AG04450 (cell line): ENCODE measurements around the gene NDFIP2. TPM values are rescaled to one million over a fixed set of nuclear protein-coding genes. Genes with fewer than 3 reads are reported as not detected.

Experiments used
- CTCF ChIA-PET: fragments of 300-600, 350-600 bp; formaldehyde crosslinking; extraction: SDS; loops from one replicate; lab custom pipeline; 2022; ENCODE audit warnings: antibody characterized with exemption, inconsistent platforms; lab: Charles Lee
- POLR2A ChIA-PET: fragments of 350-600 bp; formaldehyde crosslinking; extraction: SDS; loops from one replicate; lab custom pipeline; 2021; ENCODE audit warnings: antibody characterized with exemption, inconsistent platforms; lab: Yijun Ruan, JAX
- DNase-seq: peaks from one replicate; pipeline ENCODE4 v3.0.0-alpha.2; 2011; ENCODE audit warnings: low read depth, low spot score
- H3K27ac ChIP-seq: one replicate; pipeline ENCODE4 v1.5.1; 2012; ENCODE audit warnings: low read depth, low read length, control low read depth
- H3K27me3 ChIP-seq: one replicate; pipeline ENCODE4 v1.6.0; 2012; ENCODE audit warnings: low read length; ENCODE audit not compliant: control insufficient read depth, insufficient read depth
- H3K4me3 ChIP-seq: 2 replicates; pipeline ENCODE4 v1.5.1; 2011; ENCODE audit warnings: mild to moderate bottlenecking, low read depth, low read length, control low read depth
- H3K9me3 ChIP-seq: 2 replicates; pipeline ENCODE4 v1.5.1; 2012; ENCODE audit warnings: low read length; ENCODE audit not compliant: control insufficient read depth, insufficient read depth
- polyA plus RNA-seq: library from polyadenylated mRNA; depleted of rRNA; stranded (reverse); fragments of >200 nt; gene quantifications from 2 replicates; pipeline ENCODE4 v1.2.3, GENCODE V29; 2011
- TF ChIP-seq, protein P1 (sequence below): IDR thresholded peaks from 2 replicates; pipeline ENCODE4 v1.5.1; 2011; ENCODE audit warnings: low read depth, low read length, control low read depth, inconsistent platforms

NDFIP2 gene
- polyA plus RNA-seq, 1 experiment, result 33.0 TPM

DNA sequence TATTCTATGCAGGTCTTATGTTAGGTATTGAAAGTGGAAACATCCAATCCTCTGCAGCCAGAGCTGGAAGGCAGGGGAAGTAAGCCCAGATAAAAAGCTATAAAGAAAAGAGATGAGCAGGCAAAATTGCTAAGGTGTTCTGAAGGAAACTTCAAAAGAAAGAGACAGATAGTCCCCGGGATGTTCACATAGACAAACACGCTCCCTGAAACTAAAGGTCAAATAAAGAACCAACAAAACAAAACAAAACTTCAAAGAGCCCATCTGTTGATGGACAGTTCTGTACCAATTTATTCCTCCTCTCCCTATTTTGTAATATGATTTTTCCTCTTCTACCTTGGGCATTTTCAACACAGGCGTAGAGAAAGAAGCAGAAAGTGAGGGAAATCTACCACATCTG lies 11.3 kb upstream of the NDFIP2 start:
- H3K27me3 ChIP-seq, result no peaks in the 10 kb centered on the region
- no peak overlapping the region for H3K27ac ChIP-seq
- H3K4me3 ChIP-seq, result no peak overlapping the region
- ChIA-PET POLR2A (no interaction called here), CTCF (no interaction called here)
- H3K9me3 ChIP-seq, result no peaks in the 10 kb centered on the region
- TF ChIP-seq, protein P1, sequence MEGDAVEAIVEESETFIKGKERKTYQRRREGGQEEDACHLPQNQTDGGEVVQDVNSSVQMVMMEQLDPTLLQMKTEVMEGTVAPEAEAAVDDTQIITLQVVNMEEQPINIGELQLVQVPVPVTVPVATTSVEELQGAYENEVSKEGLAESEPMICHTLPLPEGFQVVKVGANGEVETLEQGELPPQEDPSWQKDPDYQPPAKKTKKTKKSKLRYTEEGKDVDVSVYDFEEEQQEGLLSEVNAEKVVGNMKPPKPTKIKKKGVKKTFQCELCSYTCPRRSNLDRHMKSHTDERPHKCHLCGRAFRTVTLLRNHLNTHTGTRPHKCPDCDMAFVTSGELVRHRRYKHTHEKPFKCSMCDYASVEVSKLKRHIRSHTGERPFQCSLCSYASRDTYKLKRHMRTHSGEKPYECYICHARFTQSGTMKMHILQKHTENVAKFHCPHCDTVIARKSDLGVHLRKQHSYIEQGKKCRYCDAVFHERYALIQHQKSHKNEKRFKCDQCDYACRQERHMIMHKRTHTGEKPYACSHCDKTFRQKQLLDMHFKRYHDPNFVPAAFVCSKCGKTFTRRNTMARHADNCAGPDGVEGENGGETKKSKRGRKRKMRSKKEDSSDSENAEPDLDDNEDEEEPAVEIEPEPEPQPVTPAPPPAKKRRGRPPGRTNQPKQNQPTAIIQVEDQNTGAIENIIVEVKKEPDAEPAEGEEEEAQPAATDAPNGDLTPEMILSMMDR, result no peak
- no peak for DNase-seq

- TF ChIP-seq, protein P1, result no peak
- H3K9me3 ChIP-seq, result no peaks in the 10 kb centered on the region
- POLR2A ChIA-PET, result no interaction called here
- H3K27ac ChIP-seq, result no peak overlapping the region
- CTCF ChIA-PET, result no interaction called here
- no peak for DNase-seq
- H3K27me3 ChIP-seq, result no peaks in the 10 kb centered on the region
- H3K4me3 ChIP-seq, result no peak overlapping the region
Measured at GRCh38 chr13:79470666-79471065, 10.3 kb upstream of the NDFIP2 start.

DNA sequence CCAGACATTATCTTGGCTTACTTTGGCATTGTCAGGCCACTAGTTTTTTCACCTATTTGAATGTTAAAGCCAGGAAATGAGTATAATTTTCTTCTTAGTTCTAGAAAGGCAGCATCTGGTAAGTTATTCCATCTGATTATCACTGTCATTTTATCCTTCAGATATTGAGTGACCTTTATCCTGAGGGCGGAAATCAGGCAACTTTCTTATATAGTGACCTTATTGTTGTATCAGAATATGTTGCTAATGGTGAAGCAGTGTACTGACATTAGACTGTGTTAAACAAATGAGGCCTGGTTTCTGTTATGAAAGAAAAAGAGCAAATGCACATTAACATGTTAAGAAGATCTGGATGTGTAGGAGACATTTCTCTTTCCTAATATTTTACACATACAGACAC lies 5.4 kb upstream of the NDFIP2 start:
- ChIA-PET POLR2A (no interaction called here), CTCF (no interaction called here)
- H3K27ac ChIP-seq, result no peak overlapping the region
- H3K4me3 ChIP-seq, result no peak overlapping the region
- TF ChIP-seq, protein P1, result no peak
- DNase-seq, result no peak
- no peaks in the 10 kb centered on the region for H3K27me3 ChIP-seq
- no peaks in the 10 kb centered on the region for H3K9me3 ChIP-seq

DNA sequence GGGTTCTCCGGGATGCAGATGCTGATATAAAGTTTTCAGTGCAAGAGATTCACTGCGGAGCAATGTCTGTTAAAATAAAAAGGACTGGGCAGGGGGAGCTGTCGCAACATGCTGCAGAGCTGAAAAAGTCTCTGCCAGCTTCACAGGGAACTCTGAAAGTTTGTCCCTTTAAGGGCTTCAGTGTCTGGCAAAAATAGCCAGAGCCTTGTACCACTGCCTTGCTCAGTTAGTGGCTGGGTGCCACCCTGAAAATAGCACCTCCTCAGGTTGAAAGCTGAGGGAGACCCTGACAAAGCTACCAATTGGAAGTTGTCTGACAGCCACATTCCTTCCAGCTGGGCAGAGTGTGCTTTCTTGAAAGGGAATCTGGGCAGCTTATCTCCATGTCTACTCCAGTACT lies 3.0 kb upstream of the NDFIP2 start:
- no peaks in the 10 kb centered on the region for H3K27me3 ChIP-seq
- H3K9me3 ChIP-seq, result no peaks in the 10 kb centered on the region
- TF ChIP-seq, protein P1, result no peak
- no peak overlapping the region for H3K27ac ChIP-seq
- ChIA-PET CTCF (interaction anchor here (0.5 to 2.9 kb wide), 4 partner anchors 22 to 64 kb away, joined by 3 to 16 read pairs (median 5); no protein-coding TSS in a partner anchor), POLR2A (no interaction called here)
- DNase-seq, result no peak
- H3K4me3 ChIP-seq, result no peak overlapping the region

- CTCF ChIA-PET, result interaction anchor here (1.4 kb wide), 1 partner anchor 62 kb away, joined by 3 read pairs; no protein-coding TSS in a partner anchor
- POLR2A ChIA-PET, result no interaction called here
Measured at GRCh38 chr13:79479882-79480281, 1.1 kb upstream of the NDFIP2 start.

More at GRCh38 chr13:79479882-79480281, 1.1 kb upstream of the NDFIP2 start:
- TF ChIP-seq, protein P1, result no peak
- H3K27ac ChIP-seq, result no peak overlapping the region
- no peak for DNase-seq
- no peaks in the 10 kb centered on the region for H3K9me3 ChIP-seq
- H3K27me3 ChIP-seq, result no peaks in the 10 kb centered on the region
- no peak overlapping the region for H3K4me3 ChIP-seq
